GM18867 (cell line): Measurements from ENCODE around the gene PPP6R3.

Experiments
- ATAC-seq: cut with Tn5 transposase; IDR thresholded peaks from one replicate; pipeline ENCODE4 v1.9.1; 2021; ENCODE audit warnings: mild to moderate bottlenecking, moderate library complexity; ENCODE audit not compliant: unreplicated experiment

PPP6R3 gene

GRCh38 chr11:68641880-68642279, 181.3 kb downstream of the PPP6R3 start:
- no peak for ATAC-seq

- no peak for ATAC-seq
These were observed 183.0 kb downstream of the PPP6R3 start for GRCh38 chr11:68643585-68643984.

- no peak for ATAC-seq
These were observed 186.3 kb downstream of the PPP6R3 start for GRCh38 chr11:68646832-68647231.

- no peak for ATAC-seq
These were observed 189.5 kb downstream of the PPP6R3 start for GRCh38 chr11:68649851-68650555.

- ATAC-seq = no peak
These were observed 190.2 kb downstream of the PPP6R3 start for GRCh38 chr11:68650801-68651200.

GRCh38 chr11:68651208-68651984, 190.8 kb downstream of the PPP6R3 start:
- no peak for ATAC-seq

GRCh38 chr11:68651985-68652682, 191.6 kb downstream of the PPP6R3 start:
- no peak for ATAC-seq

GRCh38 chr11:68652683-68653156, 192.2 kb downstream of the PPP6R3 start:
- ATAC-seq = no peak

GRCh38 chr11:68653486-68654430, 193.2 kb downstream of the PPP6R3 start:
- ATAC-seq = no peak

- no peak for ATAC-seq
These were observed 194.4 kb downstream of the PPP6R3 start for GRCh38 chr11:68654978-68655377.

GRCh38 chr11:68655406-68655805, 194.9 kb downstream of the PPP6R3 start:
- no peak for ATAC-seq

GRCh38 chr11:68655806-68656205, 195.3 kb downstream of the PPP6R3 start:
- no peak for ATAC-seq

- ATAC-seq = no peak
These were observed 196.6 kb downstream of the PPP6R3 start for GRCh38 chr11:68657021-68657780.

- ATAC-seq = no peak
These were observed 197.5 kb downstream of the PPP6R3 start for GRCh38 chr11:68658097-68658496.

GRCh38 chr11:68658661-68659060, 198.1 kb downstream of the PPP6R3 start:
- ATAC-seq = no peak

GRCh38 chr11:68659158-68659921, 198.8 kb downstream of the PPP6R3 start:
- ATAC-seq = no peak

GRCh38 chr11:68660066-68660810, 199.7 kb downstream of the PPP6R3 start:
- no peak for ATAC-seq

- ATAC-seq = no peak
These were observed 200.5 kb downstream of the PPP6R3 start for GRCh38 chr11:68661014-68661413.
